NCI-H345 treated with DMSO at 0.1 percent for 48 hours (cell line): Measurements from ENCODE around the gene CFH.
"Not testable (repeated sequence)": the region's sequence is repeated elsewhere in the genome, so short reads cannot be mapped to it uniquely, and the experiment has no call there.

ENCODE experiments used
- DNase-seq: peaks from one replicate; lab custom pipeline; 2025; ENCODE audit not compliant: unreplicated experiment; lab: John Stamatoyannopoulos, UW

CFH gene

GRCh38 chr1:196743244-196743643 is 91.4 kb downstream of the CFH start:
- peak; percentile 8 for DNase-seq

- DNase-seq: not testable (repeated sequence)
Observed at GRCh38 chr1:196765019-196765740, 113.3 kb downstream of the CFH start.

- DNase-seq: not testable (repeated sequence)
Observed at GRCh38 chr1:196769823-196770222, 118.0 kb downstream of the CFH start.

GRCh38 chr1:196773713-196774112 is 121.9 kb downstream of the CFH start:
- no peak for DNase-seq

GRCh38 chr1:196774175-196774574 is 122.3 kb downstream of the CFH start:
- DNase-seq: no peak

- DNase-seq: no peak
Observed at GRCh38 chr1:196774603-196775002, 122.8 kb downstream of the CFH start, which contains the start of gene CFHR3. TSS of gene CFHR3 (plus strand) at chr1:196774840. CDS start at chr1:196774887, 47 bp downstream.

GRCh38 chr1:196777603-196778002 is 125.8 kb downstream of the CFH start:
- no peak for DNase-seq

GRCh38 chr1:196779093-196779492 is 127.2 kb downstream of the CFH start:
- no peak for DNase-seq

- not testable (repeated sequence) for DNase-seq
Observed at GRCh38 chr1:196791252-196791651, 139.4 kb downstream of the CFH start.

GRCh38 chr1:196794103-196794502 is 142.3 kb downstream of the CFH start:
- not testable (repeated sequence) for DNase-seq
